GM18873 (cell line): ENCODE data around the gene STARD13.

Source experiments
- ATAC-seq: cut with Tn5 transposase; IDR thresholded peaks from one replicate; pipeline ENCODE4 v1.9.1; 2021; ENCODE audit warnings: mild to moderate bottlenecking, moderate library complexity, moderate number of reproducible peaks; ENCODE audit not compliant: unreplicated experiment, low FRiP score

Gene STARD13

GRCh38 chr13:33285420-33286124, at the start of gene STARD13:
TSS of gene STARD13 (minus strand) at chr13:33285755. CDS start at chr13:33285638, 117 bp downstream.
- ATAC-seq = peak; percentile 38

GRCh38 chr13:33334831-33335230, 49.3 kb upstream of the STARD13 start:
- no peak for ATAC-seq

- no peak for ATAC-seq
These were observed 46.4 kb upstream of the STARD13 start for GRCh38 chr13:33331962-33332361.

GRCh38 chr13:33330483-33330882, 44.9 kb upstream of the STARD13 start:
- ATAC-seq = no peak

GRCh38 chr13:33328701-33329100, 43.1 kb upstream of the STARD13 start:
- no peak for ATAC-seq

- ATAC-seq = no peak
These were observed 41.2 kb upstream of the STARD13 start for GRCh38 chr13:33326723-33327122.

GRCh38 chr13:33326246-33326645, 40.7 kb upstream of the STARD13 start:
- no peak for ATAC-seq

GRCh38 chr13:33323801-33324510, 38.4 kb upstream of the STARD13 start:
- ATAC-seq = no peak

GRCh38 chr13:33322965-33323668, 37.6 kb upstream of the STARD13 start:
- no peak for ATAC-seq

- ATAC-seq = no peak
These were observed 36.9 kb upstream of the STARD13 start for GRCh38 chr13:33322543-33322809.

GRCh38 chr13:33321686-33322542, 36.4 kb upstream of the STARD13 start:
- no peak for ATAC-seq

GRCh38 chr13:33319859-33320258, 34.3 kb upstream of the STARD13 start:
- no peak for ATAC-seq

- ATAC-seq = no peak
These were observed 33.2 kb upstream of the STARD13 start for GRCh38 chr13:33318744-33319143.

- ATAC-seq = no peak
These were observed 32.5 kb upstream of the STARD13 start for GRCh38 chr13:33318037-33318436.

GRCh38 chr13:33316890-33317289, 31.3 kb upstream of the STARD13 start:
- ATAC-seq = no peak

GRCh38 chr13:33313504-33313903, 27.9 kb upstream of the STARD13 start:
- ATAC-seq = no peak

- ATAC-seq = no peak
These were observed 27.3 kb upstream of the STARD13 start for GRCh38 chr13:33312861-33313212.

GRCh38 chr13:33312150-33312860, 26.8 kb upstream of the STARD13 start:
- no peak for ATAC-seq

GRCh38 chr13:33311040-33311439, 25.5 kb upstream of the STARD13 start:
- no peak for ATAC-seq
